ENCODE results near the gene NPHP4.

GRCh38 chr1:6030547-6031261 is 38.5 kb upstream of the NPHP4 start:
- no peak for TF ChIP-seq POLR2A (IDR thresholded peaks at IDR 0.05)
- TF ChIP-seq CTCF (IDR thresholded peaks at IDR 0.05): no peak
